ENCODE measurements around the gene ULBP2. TPM values are rescaled to one million over a fixed set of nuclear protein-coding genes. Genes with fewer than 3 reads are reported as not detected.
"Not testable (repeated sequence)": the region's sequence is repeated elsewhere in the genome, so short reads cannot be mapped to it uniquely, and the experiment has no call there.

The ULBP2 gene
- polyA plus RNA-seq, 1 donor = 0.09 TPM

- WGBS (ENCODE audit: insufficient coverage, low lambda C conversion rate) = no CpG with 5 or more reads among the region's 58 CpGs
- H3K4me3 ChIP-seq (ENCODE audit: low read length) = peak overlapping the region; percentile 24
Measured at GRCh38 chr6:149938571-149939355, 3.1 kb upstream of the ULBP2 start.

GRCh38 chr6:149939356-149939648 is 2.5 kb upstream of the ULBP2 start:
- no peak overlapping the region for H3K4me3 ChIP-seq (ENCODE audit: low read length)
- peaks cover 12% of the 10 kb centered on the region for H3K9me3 ChIP-seq (ENCODE audit: control insufficient read depth, low read depth, low read length)
- peaks cover 90% of the 10 kb centered on the region for H3K27me3 ChIP-seq (ENCODE audit: control insufficient read depth, insufficient read depth, low read length)
- no peak overlapping the region for H3K27ac ChIP-seq (ENCODE audit: low read length)
- H3K4me1 ChIP-seq (ENCODE audit: control insufficient read depth, insufficient read depth, low read length) = peaks cover 3% of the 10 kb centered on the region
- 0% methylated on average over 1 of the region's 5 CpGs for WGBS (ENCODE audit: insufficient coverage, low lambda C conversion rate)
- no peaks in the 10 kb centered on the region for H3K36me3 ChIP-seq (ENCODE audit: control insufficient read depth, insufficient read depth, low read length)
- no peak for DNase-seq

More at GRCh38 chr6:149938571-149939355, 3.1 kb upstream of the ULBP2 start:
- no peak overlapping the region for H3K27ac ChIP-seq (ENCODE audit: low read length)
- peaks cover 91% of the 10 kb centered on the region for H3K27me3 ChIP-seq (ENCODE audit: control insufficient read depth, insufficient read depth, low read length)
- H3K9me3 ChIP-seq (ENCODE audit: control insufficient read depth, low read depth, low read length) = peaks cover 12% of the 10 kb centered on the region
- peaks cover 3% of the 10 kb centered on the region for H3K4me1 ChIP-seq (ENCODE audit: control insufficient read depth, insufficient read depth, low read length)
- H3K36me3 ChIP-seq (ENCODE audit: control insufficient read depth, insufficient read depth, low read length) = no peaks in the 10 kb centered on the region
- DNase-seq = peak in 1 of 2 donors; percentile 44

DNA sequence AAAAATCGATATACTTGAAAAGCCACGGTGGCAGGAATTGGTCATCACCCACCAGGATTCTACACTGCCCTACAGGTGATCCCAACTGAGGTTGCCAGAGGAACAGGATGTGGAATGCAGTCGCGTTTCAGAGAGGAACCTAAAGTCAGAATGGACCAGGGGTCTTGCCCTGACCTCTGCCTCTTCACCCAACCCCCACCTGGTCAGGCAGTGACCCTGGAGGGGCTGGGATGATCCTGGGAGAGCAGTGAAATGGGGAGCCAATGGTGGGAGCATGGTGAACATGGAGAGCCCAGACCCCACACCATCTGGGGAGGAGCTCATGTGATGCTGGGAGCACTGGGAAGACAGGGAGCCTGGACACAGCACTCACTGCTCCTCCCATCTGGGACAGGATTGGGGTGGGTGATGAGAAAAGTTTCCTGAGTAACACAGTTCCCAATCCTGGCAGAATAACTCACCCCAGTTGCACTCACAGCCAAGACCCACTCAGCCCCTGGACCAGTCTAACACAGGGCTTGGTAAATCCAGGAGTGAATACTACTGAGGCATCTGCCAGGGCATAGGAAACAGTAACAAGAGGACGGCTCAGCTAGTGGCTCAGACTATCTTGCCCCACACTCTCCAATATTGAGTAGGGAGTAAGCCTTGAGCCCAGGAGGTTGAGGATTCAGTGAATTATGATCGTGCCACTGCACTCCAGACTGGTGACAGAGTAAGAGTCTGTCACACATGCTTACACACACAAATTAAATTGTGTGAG is 1.7 kb upstream of the ULBP2 start:
- no CpG with 5 or more reads among the region's 6 CpGs for WGBS (ENCODE audit: insufficient coverage, low lambda C conversion rate)
- Histone ChIP-seq H3K4me3 (ENCODE audit: low read length) (no peak overlapping the region), H3K36me3 (ENCODE audit: control insufficient read depth, insufficient read depth, low read length) (no peaks in the 10 kb centered on the region), H3K27me3 (ENCODE audit: control insufficient read depth, insufficient read depth, low read length) (peaks cover 82% of the 10 kb centered on the region), H3K4me1 (ENCODE audit: control insufficient read depth, insufficient read depth, low read length) (peaks cover 3% of the 10 kb centered on the region), H3K9me3 (ENCODE audit: control insufficient read depth, low read depth, low read length) (peaks cover 12% of the 10 kb centered on the region), H3K27ac (ENCODE audit: low read length) (no peak overlapping the region)
- no peak for DNase-seq

DNA sequence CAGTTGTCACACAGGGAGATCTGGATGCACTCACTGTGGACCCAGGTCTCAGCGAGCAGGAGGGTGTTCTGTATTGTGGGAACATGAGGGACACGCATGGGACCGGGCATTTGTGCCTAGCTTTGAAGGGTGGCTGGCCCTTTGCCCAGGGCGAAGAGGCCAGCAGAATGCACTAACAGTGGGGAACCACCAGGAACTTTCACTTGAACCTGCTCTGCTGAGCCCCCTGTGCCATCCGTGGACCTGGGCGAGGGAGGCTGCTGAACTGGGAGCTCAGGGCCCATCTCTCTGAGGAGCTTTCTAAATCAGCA is 1.2 kb upstream of the ULBP2 start:
- H3K36me3 ChIP-seq (ENCODE audit: control insufficient read depth, insufficient read depth, low read length) = no peaks in the 10 kb centered on the region
- peaks cover 77% of the 10 kb centered on the region for H3K27me3 ChIP-seq (ENCODE audit: control insufficient read depth, insufficient read depth, low read length)
- WGBS (ENCODE audit: insufficient coverage, low lambda C conversion rate) = no CpG with 5 or more reads among the region's 6 CpGs
- peaks cover 12% of the 10 kb centered on the region for H3K9me3 ChIP-seq (ENCODE audit: control insufficient read depth, low read depth, low read length)
- DNase-seq = no peak
- H3K4me1 ChIP-seq (ENCODE audit: control insufficient read depth, insufficient read depth, low read length) = peaks cover 3% of the 10 kb centered on the region
- no peak overlapping the region for H3K4me3 ChIP-seq (ENCODE audit: low read length)
- H3K27ac ChIP-seq (ENCODE audit: low read length) = no peak overlapping the region

GRCh38 chr6:149942461-149942829 is 631 bp downstream of the ULBP2 start:
- Histone ChIP-seq H3K27me3 (ENCODE audit: control insufficient read depth, insufficient read depth, low read length) (peaks cover 64% of the 10 kb centered on the region), H3K36me3 (ENCODE audit: control insufficient read depth, insufficient read depth, low read length) (no peaks in the 10 kb centered on the region), H3K27ac (ENCODE audit: low read length) (no peak overlapping the region), H3K9me3 (ENCODE audit: control insufficient read depth, low read depth, low read length) (peaks cover 12% of the 10 kb centered on the region), H3K4me3 (ENCODE audit: low read length) (peak overlapping the region; percentile 40), H3K4me1 (ENCODE audit: control insufficient read depth, insufficient read depth, low read length) (peaks cover 3% of the 10 kb centered on the region)
- WGBS (ENCODE audit: insufficient coverage, low lambda C conversion rate) = no CpG with 5 or more reads among the region's 13 CpGs
- no peak for DNase-seq

- not testable (repeated sequence) for H3K4me3 ChIP-seq (ENCODE audit: low read length); H3K4me1 ChIP-seq (ENCODE audit: control insufficient read depth, insufficient read depth, low read length); DNase-seq; H3K27ac ChIP-seq (ENCODE audit: low read length); H3K36me3 ChIP-seq (ENCODE audit: control insufficient read depth, insufficient read depth, low read length)
- peaks cover 10% of the 10 kb centered on the region for H3K9me3 ChIP-seq (ENCODE audit: control insufficient read depth, low read depth, low read length)
- H3K27me3 ChIP-seq (ENCODE audit: control insufficient read depth, insufficient read depth, low read length) = peaks cover 63% of the 10 kb centered on the region
- WGBS (ENCODE audit: insufficient coverage, low lambda C conversion rate) = no CpG with 5 or more reads among the region's 5 CpGs
Measured at GRCh38 chr6:149943321-149943720, 1.5 kb downstream of the ULBP2 start.

- H3K36me3 ChIP-seq (ENCODE audit: control insufficient read depth, insufficient read depth, low read length); H3K4me3 ChIP-seq (ENCODE audit: low read length); H3K4me1 ChIP-seq (ENCODE audit: control insufficient read depth, insufficient read depth, low read length); H3K27ac ChIP-seq (ENCODE audit: low read length); H3K9me3 ChIP-seq (ENCODE audit: control insufficient read depth, low read depth, low read length); DNase-seq: not testable (repeated sequence)
- WGBS (ENCODE audit: insufficient coverage, low lambda C conversion rate) = no CpG with 5 or more reads among the region's 6 CpGs
- H3K27me3 ChIP-seq (ENCODE audit: control insufficient read depth, insufficient read depth, low read length) = peaks cover 53% of the 10 kb centered on the region
Measured at GRCh38 chr6:149945276-149945675, 3.5 kb downstream of the ULBP2 start.

DNA sequence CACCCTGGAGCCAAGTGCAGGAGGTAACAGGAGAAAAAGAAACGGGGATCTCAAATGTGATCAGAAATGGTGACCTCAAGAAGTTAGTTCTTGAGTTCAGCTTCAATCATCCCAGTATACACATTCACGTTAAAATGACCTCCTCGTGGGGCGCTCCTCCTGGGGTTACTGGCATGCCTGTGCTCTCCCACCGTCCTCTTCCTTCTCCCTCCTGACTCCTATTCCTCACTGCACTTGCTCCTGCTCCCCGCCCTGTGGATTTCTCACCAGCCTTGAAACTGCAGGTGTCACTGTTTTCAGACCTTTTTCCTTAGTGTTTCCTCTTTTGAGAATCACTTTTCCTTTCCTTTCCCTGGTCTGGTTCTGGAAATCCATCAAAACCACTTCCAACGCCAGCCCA is 4.8 kb downstream of the ULBP2 start:
- not testable (repeated sequence) for H3K9me3 ChIP-seq (ENCODE audit: control insufficient read depth, low read depth, low read length); H3K27ac ChIP-seq (ENCODE audit: low read length); H3K36me3 ChIP-seq (ENCODE audit: control insufficient read depth, insufficient read depth, low read length); DNase-seq; H3K4me3 ChIP-seq (ENCODE audit: low read length); H3K4me1 ChIP-seq (ENCODE audit: control insufficient read depth, insufficient read depth, low read length)
- WGBS (ENCODE audit: insufficient coverage, low lambda C conversion rate) = 57% methylated on average over 2 of the region's 7 CpGs
- peaks cover 53% of the 10 kb centered on the region for H3K27me3 ChIP-seq (ENCODE audit: control insufficient read depth, insufficient read depth, low read length)

GRCh38 chr6:149947533-149947932 is 5.7 kb downstream of the ULBP2 start:
- H3K4me1 ChIP-seq (ENCODE audit: control insufficient read depth, insufficient read depth, low read length); H3K27ac ChIP-seq (ENCODE audit: low read length); H3K36me3 ChIP-seq (ENCODE audit: control insufficient read depth, insufficient read depth, low read length); H3K9me3 ChIP-seq (ENCODE audit: control insufficient read depth, low read depth, low read length); H3K4me3 ChIP-seq (ENCODE audit: low read length); DNase-seq: not testable (repeated sequence)
- no CpG with 5 or more reads among the region's 1 CpG for WGBS (ENCODE audit: insufficient coverage, low lambda C conversion rate)
- H3K27me3 ChIP-seq (ENCODE audit: control insufficient read depth, insufficient read depth, low read length) = peaks cover 53% of the 10 kb centered on the region

DNA sequence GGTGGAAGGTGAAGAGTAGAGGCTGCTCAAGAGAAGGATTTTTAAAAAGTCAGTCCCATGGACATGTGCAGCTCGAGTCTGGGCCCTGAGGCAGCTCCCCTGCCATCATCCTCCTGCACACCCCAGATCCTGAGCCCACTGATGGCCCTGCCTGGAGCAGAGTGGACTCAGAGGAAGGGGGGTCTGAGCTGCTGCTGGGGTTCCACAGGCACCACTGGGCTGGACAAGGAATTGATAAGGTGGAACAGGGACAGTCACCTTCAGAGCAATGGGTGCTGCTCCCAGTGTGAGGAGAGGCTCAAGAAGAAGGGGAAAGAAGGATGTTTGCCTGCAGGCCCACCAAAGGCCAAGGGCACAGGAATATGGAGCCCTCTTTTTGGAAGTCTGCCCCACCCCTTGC is 6.2 kb downstream of the ULBP2 start:
- DNase-seq = no peak
- no peaks in the 10 kb centered on the region for H3K9me3 ChIP-seq (ENCODE audit: control insufficient read depth, low read depth, low read length)
- no peak overlapping the region for H3K4me3 ChIP-seq (ENCODE audit: low read length)
- no peaks in the 10 kb centered on the region for H3K36me3 ChIP-seq (ENCODE audit: control insufficient read depth, insufficient read depth, low read length)
- H3K27me3 ChIP-seq (ENCODE audit: control insufficient read depth, insufficient read depth, low read length) = peaks cover 53% of the 10 kb centered on the region
- H3K27ac ChIP-seq (ENCODE audit: low read length) = no peak overlapping the region
- WGBS (ENCODE audit: insufficient coverage, low lambda C conversion rate) = no CpG with 5 or more reads among the region's 1 CpG
- no peaks in the 10 kb centered on the region for H3K4me1 ChIP-seq (ENCODE audit: control insufficient read depth, insufficient read depth, low read length)

- H3K36me3 ChIP-seq (ENCODE audit: control insufficient read depth, insufficient read depth, low read length) = no peaks in the 10 kb centered on the region
- H3K9me3 ChIP-seq (ENCODE audit: control insufficient read depth, low read depth, low read length) = no peaks in the 10 kb centered on the region
- peaks cover 52% of the 10 kb centered on the region for H3K27me3 ChIP-seq (ENCODE audit: control insufficient read depth, insufficient read depth, low read length)
- WGBS (ENCODE audit: insufficient coverage, low lambda C conversion rate) = 80% methylated on average over 1 of the region's 5 CpGs
- H3K4me3 ChIP-seq (ENCODE audit: low read length) = no peak overlapping the region
- no peak for DNase-seq
- no peak overlapping the region for H3K27ac ChIP-seq (ENCODE audit: low read length)
- H3K4me1 ChIP-seq (ENCODE audit: control insufficient read depth, insufficient read depth, low read length) = no peaks in the 10 kb centered on the region
Measured at GRCh38 chr6:149948616-149949015, 6.8 kb downstream of the ULBP2 start.
